Measurements from ENCODE around the gene MAP3K8. TPM values are rescaled to one million over a fixed set of nuclear protein-coding genes. Genes with fewer than 3 reads are reported as not detected.

Gene MAP3K8
- total and polyA plus RNA-seq, 10 of the 15 experiments (the other 5 are each of a cell fraction or from before 2014, with no cell fraction given): 25.5 to 115 (median 40.2) TPM

- TF ChIP-seq BCL11A (IDR thresholded peaks at IDR 0.05; ENCODE audit: low read depth, low read length): no peak
These were observed 37.7 kb upstream of the MAP3K8 start (continued) for GRCh38 chr10:30396293-30396692.

DNA sequence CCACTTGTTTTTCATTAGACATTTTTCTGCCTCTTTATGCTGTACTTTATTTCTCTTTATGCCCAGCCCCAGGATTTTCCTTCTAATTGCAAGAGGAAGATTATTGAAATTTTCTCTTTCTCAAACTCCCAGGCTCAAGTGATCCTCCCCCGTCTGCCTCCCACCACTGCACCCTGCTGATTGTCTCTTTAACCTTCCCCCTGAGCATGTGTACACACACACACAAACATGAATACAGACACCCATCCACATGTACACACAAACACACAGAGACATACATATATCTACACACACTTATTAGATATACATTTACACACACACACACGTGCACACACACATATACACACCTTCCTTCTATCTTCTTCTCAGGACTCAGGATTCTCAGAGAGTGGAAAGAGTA lies 37.3 kb upstream of the MAP3K8 start:
- no peaks in the 10 kb centered on the region for H3K27me3 ChIP-seq (replicated peaks in 1 of 2; ENCODE audit: control insufficient read depth in 2 of 2, insufficient read depth in 2 of 2, low read length in 1 of 2)
- H3K4me2 ChIP-seq (ENCODE audit: control insufficient read depth, insufficient read depth): no peak overlapping the region
- H2AFZ ChIP-seq (ENCODE audit: control insufficient read depth, low read depth, low read length): no peak overlapping the region
- CTCF ChIA-PET: interaction anchor here (1.3 to 9.5 kb wide), 2 partner anchors 37 to 192 kb away, joined by 5 to 221 read pairs; no protein-coding TSS in a partner anchor
- H3K27ac ChIP-seq (ENCODE audit: control insufficient read depth, insufficient read depth): no peak overlapping the region
- no peaks in the 10 kb centered on the region for H4K20me1 ChIP-seq (ENCODE audit: control insufficient read depth, insufficient read depth)
- FAIRE-seq (no peak), DNase-seq (ENCODE audit: low read depth, low spot score) (no peak), ATAC-seq (no peak)
- no peaks in the 10 kb centered on the region for H3K9me3 ChIP-seq (replicated peaks; ENCODE audit: control insufficient read depth, insufficient read depth, low read length)
- no peak overlapping the region for H3K9ac ChIP-seq (ENCODE audit: control insufficient read depth, insufficient read depth, low read length)
- WGBS (ENCODE audit: insufficient coverage, insufficient replicate concordance, low lambda C conversion rate, missing lambda C conversion rate): 4% methylated on average over 2 of the region's 2 CpGs
- RAD21 ChIA-PET (ENCODE audit: unreplicated experiment): interaction anchor here (3.3 to 7.2 kb wide), 2 partner anchors 137 to 194 kb away, joined by 11 to 59 read pairs; no protein-coding TSS in a partner anchor
- TF ChIP-seq NFYA (IDR thresholded peaks at IDR 0.05; ENCODE audit: borderline replicate concordance, low read depth, low read length) (no peak), IKZF2 (IDR thresholded peaks at IDR 0.05) (no peak), SMAD1 (IDR thresholded peaks at IDR 0.05; ENCODE audit: low read depth, partially characterized antibody) (no peak), HDGF (IDR thresholded peaks at IDR 0.05) (no peak), HSF1 (IDR thresholded peaks at IDR 0.05; ENCODE audit: low read depth, low read length) (no peak), NFIC (IDR thresholded peaks at IDR 0.05; ENCODE audit: low read depth, low read length) (no peak), YY1 (IDR thresholded peaks at IDR 0.05; ENCODE audit: low read depth, low read length) (no peak), FOS (IDR thresholded peaks at IDR 0.05; ENCODE audit: borderline replicate concordance, extremely low read depth, insufficient read length) (no peak), SIX5 (IDR thresholded peaks at IDR 0.05; ENCODE audit: low read depth, low read length, severe bottlenecking) (no peak), NRF1 (conservative IDR thresholded peaks at IDR 0.05; ENCODE audit: low read depth, low read length) (no peak), ZNF274 (IDR thresholded peaks at IDR 0.05; ENCODE audit: insufficient read depth, insufficient read length) (no peak)
- TF ChIP-seq, protein P1, sequence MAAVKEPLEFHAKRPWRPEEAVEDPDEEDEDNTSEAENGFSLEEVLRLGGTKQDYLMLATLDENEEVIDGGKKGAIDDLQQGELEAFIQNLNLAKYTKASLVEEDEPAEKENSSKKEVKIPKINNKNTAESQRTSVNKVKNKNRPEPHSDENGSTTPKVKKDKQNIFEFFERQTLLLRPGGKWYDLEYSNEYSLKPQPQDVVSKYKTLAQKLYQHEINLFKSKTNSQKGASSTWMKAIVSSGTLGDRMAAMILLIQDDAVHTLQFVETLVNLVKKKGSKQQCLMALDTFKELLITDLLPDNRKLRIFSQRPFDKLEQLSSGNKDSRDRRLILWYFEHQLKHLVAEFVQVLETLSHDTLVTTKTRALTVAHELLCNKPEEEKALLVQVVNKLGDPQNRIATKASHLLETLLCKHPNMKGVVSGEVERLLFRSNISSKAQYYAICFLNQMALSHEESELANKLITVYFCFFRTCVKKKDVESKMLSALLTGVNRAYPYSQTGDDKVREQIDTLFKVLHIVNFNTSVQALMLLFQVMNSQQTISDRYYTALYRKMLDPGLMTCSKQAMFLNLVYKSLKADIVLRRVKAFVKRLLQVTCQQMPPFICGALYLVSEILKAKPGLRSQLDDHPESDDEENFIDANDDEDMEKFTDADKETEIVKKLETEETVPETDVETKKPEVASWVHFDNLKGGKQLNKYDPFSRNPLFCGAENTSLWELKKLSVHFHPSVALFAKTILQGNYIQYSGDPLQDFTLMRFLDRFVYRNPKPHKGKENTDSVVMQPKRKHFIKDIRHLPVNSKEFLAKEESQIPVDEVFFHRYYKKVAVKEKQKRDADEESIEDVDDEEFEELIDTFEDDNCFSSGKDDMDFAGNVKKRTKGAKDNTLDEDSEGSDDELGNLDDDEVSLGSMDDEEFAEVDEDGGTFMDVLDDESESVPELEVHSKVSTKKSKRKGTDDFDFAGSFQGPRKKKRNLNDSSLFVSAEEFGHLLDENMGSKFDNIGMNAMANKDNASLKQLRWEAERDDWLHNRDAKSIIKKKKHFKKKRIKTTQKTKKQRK (IDR thresholded peaks at IDR 0.05; ENCODE audit: low read depth, low read length): no peak
- H3K79me2 ChIP-seq (ENCODE audit: control insufficient read depth, insufficient read depth, low read length): no peaks in the 10 kb centered on the region
- no peaks in the 10 kb centered on the region for H3K36me3 ChIP-seq (ENCODE audit: control insufficient read depth in 2 of 2, insufficient read depth in 2 of 2, low read length in 1 of 2)
- peaks cover 9% of the 10 kb centered on the region for H3K4me1 ChIP-seq (ENCODE audit: control insufficient read depth, insufficient read depth, low read length)
- SMC1A ChIA-PET (ENCODE audit: uncharacterized antibody, unreplicated experiment): no interaction called here
- in situ Hi-C loops (cut with MboI): no loop called here
- no peak overlapping the region for H3K4me3 ChIP-seq
- intact Hi-C loops (cut with micrococcal nuclease; ENCODE audit: unreplicated experiment): loop anchor here (1.0 kb wide), 1 partner anchor 138 kb away; no protein-coding TSS in a partner anchor
- POLR2A ChIA-PET: no interaction called here
- no TSS peak for BruUV-seq (replicated peaks)
